ENCODE data around the gene ICAM3.

The ICAM3 gene

DNA sequence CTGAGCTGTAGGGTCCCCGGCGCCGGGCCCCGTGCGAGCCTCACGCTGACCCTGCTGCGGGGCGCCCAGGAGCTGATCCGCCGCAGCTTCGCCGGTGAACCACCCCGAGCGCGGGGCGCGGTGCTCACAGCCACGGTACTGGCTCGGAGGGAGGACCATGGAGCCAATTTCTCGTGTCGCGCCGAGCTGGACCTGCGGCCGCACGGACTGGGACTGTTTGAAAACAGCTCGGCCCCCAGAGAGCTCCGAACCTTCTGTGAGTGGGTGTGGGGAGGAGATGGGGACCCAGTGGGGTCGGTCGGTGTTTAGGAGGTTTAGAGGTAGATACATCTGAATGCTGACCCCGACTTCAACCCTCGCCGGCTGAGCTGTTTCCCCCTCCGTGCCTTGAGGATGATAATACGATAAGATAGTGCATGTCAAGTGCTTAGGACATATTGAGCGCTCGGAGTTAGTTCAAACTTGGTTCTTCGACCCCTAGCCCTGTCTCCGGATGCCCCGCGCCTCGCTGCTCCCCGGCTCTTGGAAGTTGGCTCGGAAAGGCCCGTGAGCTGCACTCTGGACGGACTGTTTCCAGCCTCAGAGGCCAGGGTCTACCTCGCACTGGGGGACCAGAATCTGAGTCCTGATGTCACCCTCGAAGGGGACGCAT is 47.7 kb downstream of the ICAM3 start:
- DNase-seq (ENCODE audit: low spot score): no peak

DNA sequence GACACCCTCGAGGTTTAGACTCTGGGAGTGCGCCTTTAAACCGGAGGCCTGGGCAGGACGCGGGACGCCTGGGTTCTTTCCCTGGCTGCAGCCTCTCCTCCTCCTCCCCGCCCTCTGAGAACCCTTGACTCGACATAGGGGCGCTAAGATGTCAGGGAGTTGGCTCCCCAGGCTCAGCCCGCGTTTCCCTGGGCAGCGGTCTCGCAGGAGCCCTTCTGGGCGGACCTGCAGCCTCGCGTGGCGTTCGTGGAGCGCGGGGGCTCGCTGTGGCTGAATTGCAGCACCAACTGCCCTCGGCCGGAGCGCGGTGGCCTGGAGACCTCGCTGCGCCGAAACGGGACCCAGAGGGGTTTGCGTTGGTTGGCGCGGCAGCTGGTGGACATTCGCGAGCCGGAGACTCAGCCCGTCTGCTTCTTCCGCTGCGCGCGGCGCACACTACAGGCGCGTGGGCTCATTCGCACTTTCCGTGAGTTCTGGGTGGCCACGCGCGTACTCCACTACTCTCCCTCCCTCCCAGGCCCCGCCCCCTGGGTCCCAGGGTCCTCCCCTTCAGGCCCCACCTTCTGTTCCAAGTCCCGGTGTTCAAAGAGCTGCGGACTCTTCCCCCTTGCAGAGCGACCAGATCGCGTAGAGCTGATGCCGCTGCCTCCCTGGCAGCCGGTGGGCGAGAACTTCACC is 48.4 kb downstream of the ICAM3 start:
- peak; percentile 59 for DNase-seq (ENCODE audit: low spot score)

GRCh38 chr19:10290357-10290875 is 49.0 kb downstream of the ICAM3 start:
- DNase-seq (ENCODE audit: low spot score): no peak

DNA sequence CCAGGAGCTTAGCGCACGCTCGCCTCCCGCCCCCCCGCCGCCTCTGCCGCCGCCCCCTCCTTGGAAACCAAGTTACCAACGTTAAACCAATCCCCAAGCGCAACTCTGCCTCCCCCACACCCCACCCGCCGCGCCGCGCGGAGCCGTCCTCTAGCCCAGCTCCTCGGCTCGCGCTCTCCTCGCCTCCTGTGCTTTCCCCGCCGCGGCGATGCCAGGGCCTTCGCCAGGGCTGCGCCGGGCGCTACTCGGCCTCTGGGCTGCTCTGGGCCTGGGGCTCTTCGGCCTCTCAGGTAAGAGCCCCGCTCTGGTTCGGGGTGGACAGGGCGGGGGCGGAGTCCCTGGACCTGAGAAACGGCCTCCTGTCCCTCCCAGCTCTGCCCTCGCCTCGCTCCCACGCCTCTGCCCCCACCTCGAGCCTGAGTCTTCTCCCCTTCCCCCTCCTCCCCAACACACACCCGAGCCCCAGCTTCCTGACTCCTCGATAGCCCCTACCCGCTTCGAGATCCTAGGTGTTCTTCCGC is 49.5 kb downstream of the ICAM3 start, which contains the start of gene ICAM5:
Gene ICAM5, plus strand, starts transcription at position 117 of the 521 bp plus-strand sequence. Its CDS starts 92 bp downstream, at position 209.
- DNase-seq (ENCODE audit: low spot score): peak; percentile 47

DNA sequence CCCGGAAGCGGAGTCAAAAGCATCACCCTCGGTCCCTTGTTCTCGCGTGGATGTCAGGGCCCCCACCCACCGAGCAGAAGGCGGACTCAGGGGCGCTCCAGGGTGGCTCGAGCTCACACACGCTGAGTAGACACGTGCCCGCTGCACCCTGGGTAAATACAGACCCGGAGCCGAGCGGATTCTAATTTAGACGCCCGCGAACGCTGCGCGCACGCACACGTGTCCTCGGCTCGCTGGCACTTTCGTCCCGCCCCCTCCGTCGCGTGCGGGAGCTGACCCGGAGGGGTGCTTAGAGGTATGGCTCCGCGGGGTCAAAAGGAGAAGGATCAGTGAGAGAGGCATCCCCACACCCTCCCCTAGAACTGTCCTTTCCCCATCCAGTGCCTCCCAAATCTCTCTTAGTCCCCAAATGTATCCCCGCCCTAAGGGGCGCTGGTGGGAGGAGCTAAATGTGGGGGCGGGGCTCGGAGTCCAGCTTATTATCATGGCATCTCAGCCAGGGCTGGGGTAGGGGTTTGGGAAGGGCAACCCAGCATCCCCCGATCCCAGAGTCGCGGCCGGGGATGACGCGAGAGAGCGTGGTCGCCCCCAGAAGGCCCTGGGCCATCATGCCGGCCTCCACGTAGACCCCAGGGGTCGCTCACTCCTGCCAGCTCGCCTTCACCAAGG is 50.1 kb downstream of the ICAM3 start:
- peak; percentile 89 for DNase-seq (ENCODE audit: low spot score)

GRCh38 chr19:10288662-10289166 is 50.7 kb downstream of the ICAM3 start:
- peak; percentile 84 for DNase-seq (ENCODE audit: low spot score)

DNA sequence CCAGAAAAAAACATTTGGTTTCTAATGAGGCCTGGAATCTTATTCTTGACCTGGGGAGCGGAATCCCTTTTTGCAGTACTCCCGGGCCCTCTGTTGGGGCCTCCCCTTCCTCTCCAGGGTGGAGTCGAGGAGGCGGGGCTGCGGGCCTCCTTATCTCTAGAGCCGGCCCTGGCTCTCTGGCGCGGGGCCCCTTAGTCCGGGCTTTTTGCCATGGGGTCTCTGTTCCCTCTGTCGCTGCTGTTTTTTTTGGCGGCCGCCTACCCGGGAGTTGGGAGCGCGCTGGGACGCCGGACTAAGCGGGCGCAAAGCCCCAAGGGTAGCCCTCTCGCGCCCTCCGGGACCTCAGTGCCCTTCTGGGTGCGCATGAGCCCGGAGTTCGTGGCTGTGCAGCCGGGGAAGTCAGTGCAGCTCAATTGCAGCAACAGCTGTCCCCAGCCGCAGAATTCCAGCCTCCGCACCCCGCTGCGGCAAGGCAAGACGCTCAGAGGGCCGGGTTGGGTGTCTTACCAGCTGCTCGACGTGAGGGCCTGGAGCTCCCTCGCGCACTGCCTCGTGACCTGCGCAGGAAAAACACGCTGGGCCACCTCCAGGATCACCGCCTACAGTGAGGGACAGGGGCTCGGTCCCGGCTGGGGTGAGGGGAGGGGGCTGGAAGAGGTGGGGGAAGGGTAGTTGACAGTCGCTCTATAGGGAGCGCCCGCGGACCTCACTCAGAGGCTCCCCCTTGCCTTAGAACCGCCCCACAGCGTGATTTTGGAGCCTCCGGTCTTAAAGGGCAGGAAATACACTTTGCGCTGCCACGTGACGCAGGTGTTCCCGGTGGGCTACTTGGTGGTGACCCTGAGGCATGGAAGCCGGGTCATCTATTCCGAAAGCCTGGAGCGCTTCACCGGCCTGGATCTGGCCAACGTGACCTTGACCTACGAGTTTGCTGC is 52.4 kb downstream of the ICAM3 start, which contains the start of gene ICAM4:
Gene ICAM4, plus strand, starts transcription at position 153 of the 935 bp plus-strand sequence. Its CDS starts 58 bp downstream, at position 211.
- DNase-seq (ENCODE audit: low spot score): no peak

- no peak for DNase-seq (ENCODE audit: low spot score)
Observed at GRCh38 chr19:10285393-10285792, 54.0 kb downstream of the ICAM3 start.

- no peak for DNase-seq (ENCODE audit: low spot score)
Observed at GRCh38 chr19:10284960-10285278, 54.5 kb downstream of the ICAM3 start.

DNA sequence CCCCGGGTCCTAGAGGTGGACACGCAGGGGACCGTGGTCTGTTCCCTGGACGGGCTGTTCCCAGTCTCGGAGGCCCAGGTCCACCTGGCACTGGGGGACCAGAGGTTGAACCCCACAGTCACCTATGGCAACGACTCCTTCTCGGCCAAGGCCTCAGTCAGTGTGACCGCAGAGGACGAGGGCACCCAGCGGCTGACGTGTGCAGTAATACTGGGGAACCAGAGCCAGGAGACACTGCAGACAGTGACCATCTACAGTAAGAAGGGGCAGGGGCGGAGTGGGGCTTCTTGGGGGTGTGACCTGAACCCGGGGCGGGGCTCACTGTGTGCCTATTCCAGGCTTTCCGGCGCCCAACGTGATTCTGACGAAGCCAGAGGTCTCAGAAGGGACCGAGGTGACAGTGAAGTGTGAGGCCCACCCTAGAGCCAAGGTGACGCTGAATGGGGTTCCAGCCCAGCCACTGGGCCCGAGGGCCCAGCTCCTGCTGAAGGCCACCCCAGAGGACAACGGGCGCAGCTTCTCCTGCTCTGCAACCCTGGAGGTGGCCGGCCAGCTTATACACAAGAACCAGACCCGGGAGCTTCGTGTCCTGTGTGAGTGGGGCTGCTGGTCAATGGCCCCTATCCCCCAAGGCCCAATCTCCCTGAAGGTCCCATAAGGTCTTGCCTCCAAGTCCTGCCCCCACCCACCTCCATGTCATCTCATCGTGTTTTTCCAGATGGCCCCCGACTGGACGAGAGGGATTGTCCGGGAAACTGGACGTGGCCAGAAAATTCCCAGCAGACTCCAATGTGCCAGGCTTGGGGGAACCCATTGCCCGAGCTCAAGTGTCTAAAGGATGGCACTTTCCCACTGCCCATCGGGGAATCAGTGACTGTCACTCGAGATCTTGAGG is 55.1 kb downstream of the ICAM3 start:
- DNase-seq (ENCODE audit: low spot score): no peak
